Thoracic aorta (tissue), 2 donors: ENCODE measurements around the gene KCNT1. TPM values are rescaled to one million over a fixed set of nuclear protein-coding genes. Genes with fewer than 3 reads are reported as not detected.

Experiments
- ATAC-seq: fragments of 150-250 bp; one replicate; pipeline ENCODE4 v1.8.0; 2017; ENCODE audit warnings: low read depth; ENCODE audit not compliant: insufficient number of reproducible peaks, low FRiP score
- DNase-seq: peaks from one replicate; pipeline ENCODE4 v3.0.0-alpha.2; 2020; ENCODE audit warnings: low spot score
- H3K27ac ChIP-seq, 2 donors: fragments of 200-600 bp; sonication (generic); 1 replicate in 1 of 2; 2 replicates in 1 of 2; pipeline ENCODE4 v1.5.1; 2016; ENCODE audit warnings: mild to moderate bottlenecking in 2 of 2, moderate library complexity in 2 of 2
- H3K27me3 ChIP-seq: fragments of 200-600 bp; sonication (generic); replicated peaks from 2 replicates; pipeline ENCODE4 v1.6.0; 2016; ENCODE audit warnings: mild to moderate bottlenecking; ENCODE audit not compliant: insufficient read depth
- H3K36me3 ChIP-seq: fragments of 200-600 bp; sonication (generic); one replicate; pipeline ENCODE4 v1.5.1; 2016
- H3K4me1 ChIP-seq, 2 donors: fragments of 200-600 bp; sonication (generic); 1 replicate in 1 of 2; 2 replicates in 1 of 2; pipeline versions ENCODE4 v1.5.1 to v1.6.0; 2016; ENCODE audit warnings: low read depth in 2 of 2, mild to moderate bottlenecking in 1 of 2; ENCODE audit not compliant: control insufficient read depth in 1 of 2
- H3K4me3 ChIP-seq: fragments of 200-600 bp; sonication (generic); 2 replicates; pipeline ENCODE4 v1.5.1; 2016; ENCODE audit warnings: mild to moderate bottlenecking
- H3K9me3 ChIP-seq: fragments of 200-600 bp; sonication (generic); 2 replicates; pipeline ENCODE4 v1.5.1; 2016
- total RNA-seq, 2 donors: library from RNA; depleted of rRNA; stranded (reverse); fragments of >200 nt; gene quantifications; one replicate each; pipeline versions ENCODE4 v1.1.0 to v1.2.3, GENCODE V29; 2016
- TF ChIP-seq, protein P1 (sequence below): fragments of 200-600 bp; sonication (generic); IDR thresholded peaks from one replicate; pipeline ENCODE4 v1.5.1; 2019; ENCODE audit warnings: antibody characterized with exemption

The KCNT1 gene
- total RNA-seq, 2 donors from 2014 or later: 0.28 to 0.54 TPM

DNA sequence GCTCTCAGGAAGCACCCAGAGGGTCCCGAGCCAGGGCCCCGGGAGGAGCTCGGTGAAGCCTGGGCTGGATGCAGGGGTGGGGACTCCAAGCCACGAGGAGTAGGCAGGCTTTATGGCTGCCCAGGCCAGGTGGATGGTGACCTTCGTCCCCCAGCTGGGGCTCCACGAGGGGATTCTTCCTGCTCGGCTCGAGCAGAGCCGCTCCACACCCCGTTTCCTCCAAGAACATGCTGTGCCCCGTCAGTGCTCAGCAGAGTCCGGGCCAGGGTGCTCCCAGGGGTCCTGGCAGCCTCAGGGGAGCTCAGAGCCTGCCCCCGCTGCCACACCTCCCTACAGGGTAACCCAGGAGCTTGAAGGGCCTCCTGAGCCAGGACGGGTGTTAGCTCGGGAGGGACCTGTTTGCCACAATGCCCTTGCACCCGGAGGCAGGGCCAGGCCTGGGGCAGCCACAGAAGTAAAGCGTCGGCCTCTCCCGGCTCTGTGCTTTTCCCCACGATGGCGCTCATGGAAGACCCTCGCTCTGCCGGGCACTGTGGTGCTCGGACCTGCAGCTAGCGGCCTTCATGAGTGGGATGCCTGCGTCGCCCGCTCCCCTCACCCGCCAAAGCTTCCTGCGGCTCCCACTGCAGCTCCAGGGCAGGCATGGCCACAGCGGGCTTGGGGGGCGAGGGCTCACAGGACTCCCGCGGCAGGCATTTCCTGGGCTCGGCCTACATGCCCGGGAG, 86.8 kb downstream of the KCNT1 start:
- Histone ChIP-seq H3K4me1 (no peaks in the 10 kb centered on the region), H3K36me3 (no peaks in the 10 kb centered on the region), H3K27me3 (no peaks in the 10 kb centered on the region), H3K9me3 (no peaks in the 10 kb centered on the region), H3K27ac (no peak overlapping the region), H3K4me3 (no peak overlapping the region)
- no peak for ATAC-seq
- TF ChIP-seq, protein P1, sequence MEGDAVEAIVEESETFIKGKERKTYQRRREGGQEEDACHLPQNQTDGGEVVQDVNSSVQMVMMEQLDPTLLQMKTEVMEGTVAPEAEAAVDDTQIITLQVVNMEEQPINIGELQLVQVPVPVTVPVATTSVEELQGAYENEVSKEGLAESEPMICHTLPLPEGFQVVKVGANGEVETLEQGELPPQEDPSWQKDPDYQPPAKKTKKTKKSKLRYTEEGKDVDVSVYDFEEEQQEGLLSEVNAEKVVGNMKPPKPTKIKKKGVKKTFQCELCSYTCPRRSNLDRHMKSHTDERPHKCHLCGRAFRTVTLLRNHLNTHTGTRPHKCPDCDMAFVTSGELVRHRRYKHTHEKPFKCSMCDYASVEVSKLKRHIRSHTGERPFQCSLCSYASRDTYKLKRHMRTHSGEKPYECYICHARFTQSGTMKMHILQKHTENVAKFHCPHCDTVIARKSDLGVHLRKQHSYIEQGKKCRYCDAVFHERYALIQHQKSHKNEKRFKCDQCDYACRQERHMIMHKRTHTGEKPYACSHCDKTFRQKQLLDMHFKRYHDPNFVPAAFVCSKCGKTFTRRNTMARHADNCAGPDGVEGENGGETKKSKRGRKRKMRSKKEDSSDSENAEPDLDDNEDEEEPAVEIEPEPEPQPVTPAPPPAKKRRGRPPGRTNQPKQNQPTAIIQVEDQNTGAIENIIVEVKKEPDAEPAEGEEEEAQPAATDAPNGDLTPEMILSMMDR: no peak
- DNase-seq: no peak

- H3K36me3 ChIP-seq: no peaks in the 10 kb centered on the region
- TF ChIP-seq, protein P1: no peak
- H3K4me3 ChIP-seq: no peak overlapping the region
- DNase-seq (no peak), ATAC-seq (no peak)
- no peaks in the 10 kb centered on the region for H3K27me3 ChIP-seq
- H3K9me3 ChIP-seq: no peaks in the 10 kb centered on the region
- no peak overlapping the region for H3K27ac ChIP-seq
- H3K4me1 ChIP-seq: no peaks in the 10 kb centered on the region
Observed at GRCh38 chr9:135789838-135790291, 87.9 kb downstream of the KCNT1 start.

DNA sequence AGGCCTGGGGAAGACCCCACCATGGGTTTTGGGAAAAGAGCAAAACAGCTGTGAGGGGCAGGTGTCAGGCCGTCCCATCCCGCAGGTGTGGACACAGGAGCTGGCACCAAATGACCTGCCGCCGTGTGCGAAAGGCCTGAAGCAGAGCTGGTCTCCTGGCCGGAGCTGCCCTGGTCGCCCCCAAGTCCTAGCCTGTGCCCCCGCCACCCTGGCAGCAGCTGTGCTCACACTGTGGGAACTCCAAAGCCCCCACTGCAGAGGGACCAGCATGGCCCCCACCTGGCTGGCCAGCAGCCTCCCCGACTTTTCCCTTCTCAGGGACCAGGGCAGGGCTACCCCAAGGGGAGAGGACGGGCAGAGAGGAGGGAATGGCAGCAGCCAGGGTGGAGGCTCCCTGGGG, 88.4 kb downstream of the KCNT1 start:
- ATAC-seq (no peak), DNase-seq (no peak)
- H3K27ac ChIP-seq: no peak overlapping the region
- no peaks in the 10 kb centered on the region for H3K4me1 ChIP-seq
- H3K27me3 ChIP-seq: no peaks in the 10 kb centered on the region
- H3K4me3 ChIP-seq: no peak overlapping the region
- TF ChIP-seq, protein P1: no peak
- H3K36me3 ChIP-seq: no peaks in the 10 kb centered on the region
- no peaks in the 10 kb centered on the region for H3K9me3 ChIP-seq

- Histone ChIP-seq H3K4me1 (no peaks in the 10 kb centered on the region), H3K36me3 (no peaks in the 10 kb centered on the region), H3K4me3 (no peak overlapping the region), H3K27me3 (no peaks in the 10 kb centered on the region), H3K9me3 (no peaks in the 10 kb centered on the region), H3K27ac (no peak overlapping the region)
- DNase-seq (no peak), ATAC-seq (no peak)
- TF ChIP-seq, protein P1: no peak
Observed at GRCh38 chr9:135790850-135791249, 88.9 kb downstream of the KCNT1 start.

DNA sequence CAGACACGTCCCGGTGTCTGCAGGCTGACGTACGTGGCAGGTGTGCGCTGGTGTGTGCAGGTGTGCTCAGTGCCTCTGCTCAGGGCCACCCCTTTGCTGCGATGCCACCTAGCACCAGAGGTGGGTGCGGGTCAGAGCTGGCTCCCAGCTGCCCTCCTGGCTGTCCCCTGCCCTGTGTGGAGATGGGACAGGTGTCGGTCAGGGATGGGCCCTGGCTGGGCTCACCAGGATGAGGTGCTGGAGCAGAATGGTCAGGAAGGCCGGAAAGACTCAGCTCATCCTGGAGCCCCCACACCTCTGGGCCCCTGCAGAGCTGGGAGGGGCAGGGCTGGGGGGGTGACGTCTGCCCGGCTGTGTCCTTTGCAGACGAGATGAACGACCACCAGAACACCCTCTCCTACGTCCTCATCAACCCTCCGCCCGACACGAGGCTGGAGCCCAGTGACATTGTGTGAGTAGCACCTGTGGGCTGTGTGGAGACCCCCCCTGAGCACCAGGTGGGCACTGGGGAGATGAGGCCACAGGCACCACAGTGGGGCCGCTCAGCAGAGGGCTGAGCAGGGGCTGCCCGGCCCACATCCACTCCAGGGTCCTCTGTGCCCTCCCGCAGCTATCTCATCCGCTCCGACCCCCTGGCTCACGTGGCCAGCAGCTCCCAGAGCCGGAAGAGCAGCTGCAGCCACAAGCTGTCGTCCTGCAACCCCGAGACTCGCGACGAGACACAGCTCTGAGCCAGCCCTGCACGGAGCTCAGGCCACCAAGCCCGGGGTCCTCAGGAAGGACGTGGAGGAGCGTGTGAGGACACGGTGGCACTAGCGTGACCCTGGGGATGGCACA, 89.7 kb downstream of the KCNT1 start:
- Histone ChIP-seq H3K27me3 (no peaks in the 10 kb centered on the region), H3K4me1 (no peaks in the 10 kb centered on the region), H3K9me3 (no peaks in the 10 kb centered on the region), H3K27ac (no peak overlapping the region), H3K36me3 (no peaks in the 10 kb centered on the region), H3K4me3 (no peak overlapping the region)
- DNase-seq (no peak), ATAC-seq (no peak)
- TF ChIP-seq, protein P1: no peak
